Gastrocnemius medialis (tissue), 4 donors: ENCODE measurements around the gene PDE1C. TPM values are rescaled to one million over a fixed set of nuclear protein-coding genes. Genes with fewer than 3 reads are reported as not detected.
"Not testable (repeated sequence)": the region's sequence is repeated elsewhere in the genome, so short reads cannot be mapped to it uniquely, and the experiment has no call there.

Experiments used
- ATAC-seq, 2 donors: fragments of 150-250 bp; one replicate each; pipeline ENCODE4 v1.9.1; 2016
- DNase-seq, 2 donors: peaks; one replicate each; pipeline ENCODE4 v3.0.0-alpha.2; 2019
- H3K27ac ChIP-seq, 4 donors: fragments of 200-600 bp; sonication (generic); 1 replicate in 1 of 4; 2 replicates in 3 of 4; pipeline ENCODE4 v1.5.1; 2016 to 2018; ENCODE audit warnings: mild to moderate bottlenecking in 2 of 4, moderate library complexity in 1 of 4
- H3K27me3 ChIP-seq, 3 donors: fragments of 200-600 bp; sonication (generic) in 2 of 3; 1 replicate in 1 of 3; 2 replicates in 2 of 3; pipeline versions ENCODE4 v1.5.1 to v1.6.0; 2016 to 2019; ENCODE audit warnings: mild to moderate bottlenecking in 1 of 3, moderate library complexity in 1 of 3
- H3K36me3 ChIP-seq, 2 donors: fragments of 200-600 bp; sonication (generic) in 1 of 2; one replicate each; pipeline ENCODE4 v1.5.1; 2017 to 2018
- H3K4me1 ChIP-seq, 2 donors: fragments of 200-600 bp; sonication (generic) in 1 of 2; one replicate each; pipeline ENCODE4 v1.5.1; 2016 to 2017; ENCODE audit warnings: mild to moderate bottlenecking in 2 of 2
- H3K4me3 ChIP-seq, 4 donors: fragments of 200-600 bp; sonication (generic) in 3 of 4; 1 replicate in 1 of 4; 2 replicates in 3 of 4; pipeline ENCODE4 v1.5.1; 2016 to 2019; ENCODE audit warnings: mild to moderate bottlenecking in 2 of 4
- H3K9me3 ChIP-seq, 3 donors: fragments of 200-600 bp; sonication (generic) in 2 of 3; 1 replicate in 1 of 3; 2 replicates in 2 of 3; pipeline ENCODE4 v1.5.1; 2016 to 2019
- POLR2A ChIP-seq, 2 donors: fragments of 450-650 bp; IDR thresholded peaks; one replicate each; pipeline ENCODE4 v1.6.1; 2017; ENCODE audit warnings: antibody characterized with exemption in 2 of 2, mild to moderate bottlenecking in 2 of 2, moderate library complexity in 2 of 2
- in situ Hi-C, 4 donors: fragments of 200-750 bp; cut with MboI; loops; one replicate each; pipeline versions ENCODE4 v1.15.0 to v1.8.0; 2017; ENCODE audit warnings: low sequenced_read_pairs in 4 of 4
- intact Hi-C: fragments of 100-400 bp; cut with DNase I; formaldehyde crosslinking; loops from one replicate; pipeline ENCODE4 v1.15.1; 2023; ENCODE audit warnings: low total_unique reads
- total RNA-seq, 4 donors: library from RNA; depleted of rRNA; stranded (reverse); fragments of >200 nt; gene quantifications; one replicate each; pipeline versions ENCODE4 v1.1.0 to v1.2.3, GENCODE V29; 2016
- TF ChIP-seq, protein P1 (sequence below), 5 experiments: fragments of 450-650 bp in 3 of 5; fragments of 200-600 bp in 2 of 5; sonication (generic) in 2 of 5; IDR thresholded peaks in 4 of 5; conservative IDR thresholded peaks in 1 of 5; 1 replicate in 4 of 5; 2 replicates in 1 of 5; pipeline ENCODE4 v1.5.1; 2016 to 2019; ENCODE audit warnings: antibody characterized with exemption in 5 of 5, mild to moderate bottlenecking in 3 of 5, moderate library complexity in 3 of 5

The PDE1C gene
- total RNA-seq, 4 donors from 2014 or later, result 0.46 to 1.2 (median 0.67) TPM

DNA sequence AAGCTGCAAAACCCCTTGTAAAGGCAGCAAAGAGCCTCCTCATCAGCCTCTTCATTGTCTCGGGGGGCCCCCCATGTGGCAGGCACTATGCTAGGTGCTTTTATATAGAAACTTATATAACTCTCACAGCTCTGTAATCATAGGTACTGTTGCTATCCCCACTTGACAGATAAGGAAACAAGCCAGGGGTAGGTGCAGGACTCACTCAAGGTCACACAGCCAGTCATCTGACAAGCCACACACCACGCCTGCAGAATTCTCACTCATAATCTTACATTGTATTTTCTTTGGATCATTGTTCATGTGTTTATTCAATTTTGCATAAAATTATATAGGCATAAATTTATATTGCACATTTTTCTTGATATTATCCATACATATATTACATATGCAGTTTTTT is 217.7 kb downstream of the PDE1C start:
- ATAC-seq, result no peak
- in situ Hi-C loops, result no loop called here
- Histone ChIP-seq H3K4me1 (no peaks in the 10 kb centered on the region), H3K27me3 (no peaks in the 10 kb centered on the region), H3K27ac (no peak overlapping the region), H3K9me3 (no peaks in the 10 kb centered on the region), H3K4me3 (no peak overlapping the region), H3K36me3 (no peaks in the 10 kb centered on the region)
- intact Hi-C loops, result no loop called here
- TF ChIP-seq POLR2A (IDR thresholded peaks at IDR 0.05), result no peak
- TF ChIP-seq, protein P1, sequence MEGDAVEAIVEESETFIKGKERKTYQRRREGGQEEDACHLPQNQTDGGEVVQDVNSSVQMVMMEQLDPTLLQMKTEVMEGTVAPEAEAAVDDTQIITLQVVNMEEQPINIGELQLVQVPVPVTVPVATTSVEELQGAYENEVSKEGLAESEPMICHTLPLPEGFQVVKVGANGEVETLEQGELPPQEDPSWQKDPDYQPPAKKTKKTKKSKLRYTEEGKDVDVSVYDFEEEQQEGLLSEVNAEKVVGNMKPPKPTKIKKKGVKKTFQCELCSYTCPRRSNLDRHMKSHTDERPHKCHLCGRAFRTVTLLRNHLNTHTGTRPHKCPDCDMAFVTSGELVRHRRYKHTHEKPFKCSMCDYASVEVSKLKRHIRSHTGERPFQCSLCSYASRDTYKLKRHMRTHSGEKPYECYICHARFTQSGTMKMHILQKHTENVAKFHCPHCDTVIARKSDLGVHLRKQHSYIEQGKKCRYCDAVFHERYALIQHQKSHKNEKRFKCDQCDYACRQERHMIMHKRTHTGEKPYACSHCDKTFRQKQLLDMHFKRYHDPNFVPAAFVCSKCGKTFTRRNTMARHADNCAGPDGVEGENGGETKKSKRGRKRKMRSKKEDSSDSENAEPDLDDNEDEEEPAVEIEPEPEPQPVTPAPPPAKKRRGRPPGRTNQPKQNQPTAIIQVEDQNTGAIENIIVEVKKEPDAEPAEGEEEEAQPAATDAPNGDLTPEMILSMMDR (IDR thresholded peaks at IDR 0.05 in 4 of 5, conservative IDR thresholded peaks at IDR 0.05 in 1 of 5), result no peak
- no peak for DNase-seq

DNA sequence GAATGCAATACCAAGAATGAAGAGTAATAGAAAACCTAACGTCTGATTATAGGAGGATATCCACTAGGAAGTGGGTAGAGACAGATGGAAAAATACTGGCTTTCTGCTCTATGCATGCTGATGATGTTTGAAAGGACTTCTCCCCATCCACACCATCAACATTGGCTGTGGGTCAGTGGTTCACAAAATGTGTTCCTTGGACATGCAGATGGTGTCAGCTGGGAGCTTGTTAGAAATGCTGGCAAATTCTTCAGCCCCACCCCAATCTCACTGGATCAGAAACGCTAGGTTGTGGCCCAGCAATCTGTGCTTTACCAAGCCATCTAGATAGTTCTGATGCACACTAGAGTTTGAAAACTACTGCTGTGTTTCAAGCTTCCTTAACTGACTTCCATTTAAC is 219.1 kb downstream of the PDE1C start:
- no peaks in the 10 kb centered on the region for H3K4me1 ChIP-seq
- in situ Hi-C loops (no loop called here), intact Hi-C loops (no loop called here)
- H3K27ac ChIP-seq, result no peak overlapping the region
- H3K9me3 ChIP-seq, result no peaks in the 10 kb centered on the region
- ATAC-seq, result no peak
- no peak overlapping the region for H3K4me3 ChIP-seq
- DNase-seq, result no peak
- TF ChIP-seq POLR2A (IDR thresholded peaks at IDR 0.05), result no peak
- TF ChIP-seq, protein P1 (IDR thresholded peaks at IDR 0.05 in 4 of 5, conservative IDR thresholded peaks at IDR 0.05 in 1 of 5), result no peak
- H3K36me3 ChIP-seq, result no peaks in the 10 kb centered on the region
- no peaks in the 10 kb centered on the region for H3K27me3 ChIP-seq

DNA sequence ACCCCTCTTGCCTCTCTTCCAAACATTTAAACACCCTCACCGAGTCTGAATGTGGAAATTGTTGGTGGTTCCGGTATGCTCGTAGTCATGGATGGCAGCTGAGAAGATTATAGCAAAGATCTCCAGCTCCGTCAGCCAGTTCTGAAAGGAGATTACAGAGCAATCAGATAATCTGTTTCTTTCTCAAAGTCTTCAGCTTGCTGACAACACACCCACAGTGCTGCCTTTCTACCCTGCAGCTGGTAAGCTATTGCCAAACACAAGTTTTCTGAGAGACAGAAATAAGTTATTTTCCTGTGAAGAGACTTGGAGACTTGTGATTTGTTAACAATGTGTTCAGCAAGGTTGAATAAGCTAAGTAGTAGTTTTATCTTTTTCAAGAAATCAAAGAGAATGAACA is 219.6 kb downstream of the PDE1C start:
- no peaks in the 10 kb centered on the region for H3K4me1 ChIP-seq
- no peaks in the 10 kb centered on the region for H3K9me3 ChIP-seq
- no peaks in the 10 kb centered on the region for H3K27me3 ChIP-seq
- DNase-seq, result no peak
- TF ChIP-seq, protein P1 (IDR thresholded peaks at IDR 0.05 in 4 of 5, conservative IDR thresholded peaks at IDR 0.05 in 1 of 5), result no peak
- TF ChIP-seq POLR2A (IDR thresholded peaks at IDR 0.05), result no peak
- intact Hi-C loops, result no loop called here
- no peak for ATAC-seq
- H3K4me3 ChIP-seq, result no peak overlapping the region
- no peak overlapping the region for H3K27ac ChIP-seq
- no peaks in the 10 kb centered on the region for H3K36me3 ChIP-seq
- in situ Hi-C loops, result no loop called here

DNA sequence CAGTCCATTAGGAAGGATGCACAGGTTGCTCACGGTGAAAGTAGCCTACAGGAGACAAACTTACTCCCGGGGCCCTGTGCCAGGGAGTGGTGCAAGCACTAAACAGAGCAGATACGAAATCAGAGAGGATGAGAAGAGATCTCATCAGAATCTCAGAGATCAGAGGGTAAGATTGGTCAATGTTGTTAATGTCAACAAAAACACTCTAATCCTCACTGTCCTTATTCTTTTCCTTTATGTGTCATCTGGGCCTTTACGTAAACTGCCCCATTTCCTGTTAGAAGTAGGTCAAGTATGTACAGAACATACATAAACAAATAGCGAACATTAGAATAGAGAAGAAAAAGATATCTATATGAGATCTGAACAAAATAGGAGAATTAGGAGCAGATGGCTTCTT is 220.1 kb downstream of the PDE1C start:
- Histone ChIP-seq H3K4me3 (no peak overlapping the region), H3K9me3 (no peaks in the 10 kb centered on the region), H3K27ac (no peak overlapping the region), H3K27me3 (no peaks in the 10 kb centered on the region), H3K36me3 (no peaks in the 10 kb centered on the region), H3K4me1 (no peaks in the 10 kb centered on the region)
- TF ChIP-seq POLR2A (IDR thresholded peaks at IDR 0.05), result no peak
- TF ChIP-seq, protein P1 (IDR thresholded peaks at IDR 0.05 in 4 of 5, conservative IDR thresholded peaks at IDR 0.05 in 1 of 5), result no peak
- no peak for ATAC-seq
- DNase-seq, result no peak
- in situ Hi-C loops (no loop called here), intact Hi-C loops (no loop called here)

GRCh38 chr7:31835471-31835870 is 234.7 kb downstream of the PDE1C start:
- Histone ChIP-seq H3K4me1 (no peaks in the 10 kb centered on the region), H3K36me3 (no peaks in the 10 kb centered on the region), H3K27me3 (no peaks in the 10 kb centered on the region), H3K9me3 (no peaks in the 10 kb centered on the region), H3K4me3 (no peak overlapping the region), H3K27ac (no peak overlapping the region)
- intact Hi-C loops, result no loop called here
- in situ Hi-C loops, result no loop called here
- TF ChIP-seq POLR2A (IDR thresholded peaks at IDR 0.05), result no peak
- ATAC-seq (no peak), DNase-seq (no peak)

DNA sequence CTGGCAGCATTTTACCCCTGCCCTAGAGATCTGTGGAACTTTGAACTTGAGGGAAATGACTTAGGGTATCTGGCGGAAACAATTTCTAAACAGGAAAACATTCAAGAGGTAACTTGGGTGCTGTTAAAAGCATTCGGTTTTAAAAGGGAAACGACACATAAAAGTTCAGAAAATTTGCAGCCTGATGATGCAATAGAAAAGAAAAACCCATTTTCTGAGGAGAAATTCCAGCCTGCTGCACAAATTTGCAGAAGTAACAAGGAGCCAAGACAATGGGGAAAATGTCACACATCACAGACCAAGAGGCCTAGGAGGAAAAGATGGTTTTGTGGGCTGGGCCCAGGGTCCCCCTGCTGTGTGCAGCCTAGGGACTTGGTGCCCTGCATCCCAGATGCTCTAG is 236.6 kb downstream of the PDE1C start:
- intact Hi-C loops, H3K27me3 ChIP-seq, H3K9me3 ChIP-seq, H3K27ac ChIP-seq, DNase-seq, ATAC-seq, H3K4me1 ChIP-seq, in situ Hi-C loops, H3K36me3 ChIP-seq, H3K4me3 ChIP-seq: not testable (repeated sequence)
